22Rv1 (cell line): Measurements from ENCODE around the gene CRYZL1.

Experiments used
- CTCF ChIP-seq: fragments of 450-650 bp; IDR thresholded peaks from 2 replicates; pipeline ENCODE4 v1.5.1; 2017; ENCODE audit warnings: mild to moderate bottlenecking
- ZFX ChIP-seq: fragments of 450-650 bp; IDR thresholded peaks from 2 replicates; pipeline ENCODE4 v1.6.1; 2017; ENCODE audit warnings: antibody characterized with exemption, borderline replicate concordance

GRCh38 chr21:33654412-33654811, 12.9 kb upstream of the CRYZL1 start:
- TF ChIP-seq CTCF = no peak
- no peak for TF ChIP-seq ZFX
